HCT116 (cell line): ENCODE data around the gene PARVB. TPM values are rescaled to one million over a fixed set of nuclear protein-coding genes. Genes with fewer than 3 reads are reported as not detected.

ENCODE experiments used
- ATAC-seq: fragments of 200-7000 bp; cut with Tn5 transposase; 2 replicates; pipeline ENCODE4 v1.9.1; 2020; ENCODE audit warnings: mild to moderate bottlenecking, moderate library complexity
- BruUV-seq: library from RNA; stranded (reverse); fragments of 400-500 nt; replicated peaks from 2 replicates; lab custom pipeline; 2021; lab: Mats Ljungman, UMichigan
- CTCF ChIA-PET: fragments of 300-600 bp; sonication (Branson Sonifier 250); formaldehyde crosslinking; loops from one replicate; lab custom pipeline; 2021; ENCODE audit warnings: antibody characterized with exemption; lab: Charles Lee
- POLR2A ChIA-PET: fragments of 300-600, 350-600 bp; sonication (Branson Sonifier 250); formaldehyde crosslinking; loops from one replicate; lab custom pipeline; 2021; ENCODE audit warnings: antibody characterized with exemption; lab: Charles Lee
- RAD21 ChIA-PET, 2 experiments: fragments of 300-600 bp; sonication (Branson Sonifier 250); formaldehyde crosslinking; loops; one replicate each; lab custom pipeline; 2023; ENCODE audit warnings: low total read pairs in 2 of 2; ENCODE audit not compliant: uncharacterized antibody in 2 of 2, unreplicated experiment in 2 of 2, low non-redundant PET in 1 of 2; lab: Charles Lee
- DNase-seq: peaks from one replicate; pipeline ENCODE4 v3.0.0-alpha.2; 2010; ENCODE audit warnings: low read depth, low spot score
- H2AFZ ChIP-seq: fragments of 200-600 bp; shearing (Covaris generic), sonication (generic); 2 replicates; pipeline ENCODE4 v1.6.1; 2017; ENCODE audit warnings: low read depth, mixed run types, mixed read lengths, antibody characterized with exemption, low read length; ENCODE audit not compliant: poor library complexity, severe bottlenecking
- H3K27ac ChIP-seq: 2 replicates; pipeline ENCODE4 v1.5.1; 2012; ENCODE audit warnings: low read depth, low read length
- H3K27me3 ChIP-seq: fragments of 200-600 bp; sonication (generic); 2 replicates; pipeline ENCODE4 v1.6.1; 2016; ENCODE audit warnings: mixed run types, low read length, mixed read lengths; ENCODE audit not compliant: insufficient read depth
- H3K36me3 ChIP-seq, 2 experiments: fragments of 200-500 bp in 1 of 2; fragments of 200-600 bp in 1 of 2; sonication (Bioruptor generic) in 1 of 2; sonication (generic) in 1 of 2; 2 replicates each; pipeline versions ENCODE4 v1.5.1 to v1.6.1; 2014 to 2016; ENCODE audit warnings: low read length in 2 of 2, inconsistent platforms in 1 of 2, mixed read lengths in 1 of 2, mixed run types in 1 of 2; ENCODE audit not compliant: insufficient read depth in 2 of 2, control insufficient read depth in 1 of 2
- H3K4me1 ChIP-seq, 2 experiments: fragments of 200-600 bp in 1 of 2; sonication (generic) in 1 of 2; 2 replicates each; pipeline versions ENCODE4 v1.5.1 to v1.6.1; 2012 to 2017; ENCODE audit warnings: low read length in 2 of 2, inconsistent platforms in 1 of 2, mild to moderate bottlenecking in 1 of 2, mixed read lengths in 1 of 2, mixed run types in 1 of 2, moderate library complexity in 1 of 2; ENCODE audit not compliant: insufficient read depth in 2 of 2, control insufficient read depth in 1 of 2
- H3K4me2 ChIP-seq: fragments of 200-600 bp; sonication (generic); 2 replicates; pipeline ENCODE4 v1.6.1; 2017; ENCODE audit warnings: mixed run types, low read length, mixed read lengths
- H3K4me3 ChIP-seq, 2 experiments: fragments of 200-600 bp in 1 of 2; sonication (generic) in 1 of 2; replicated peaks in 1 of 2; 2 replicates each; pipeline ENCODE4 v1.5.1; 2011 to 2016; ENCODE audit warnings: low read length in 2 of 2, control low read depth in 1 of 2, low read depth in 1 of 2, mild to moderate bottlenecking in 1 of 2, mixed read lengths in 1 of 2, mixed run types in 1 of 2
- H3K79me2 ChIP-seq: fragments of 200-600 bp; sonication (generic); 2 replicates; pipeline ENCODE4 v1.6.1; 2017; ENCODE audit warnings: mild to moderate bottlenecking, mixed run types, low read length, moderate library complexity, mixed read lengths; ENCODE audit not compliant: insufficient read depth
- H3K9ac ChIP-seq: fragments of 200-600 bp; sonication (generic); 2 replicates; pipeline ENCODE4 v1.6.1; 2016; ENCODE audit warnings: low read length, mixed read lengths
- H3K9me2 ChIP-seq: fragments of 200-600 bp; sonication (generic), shearing (Covaris generic); 2 replicates; pipeline ENCODE4 v1.6.1; 2017; ENCODE audit warnings: mixed run types, mild to moderate bottlenecking, moderate library complexity; ENCODE audit not compliant: insufficient read depth
- H3K9me3 ChIP-seq, 2 experiments: fragments of 200-500 bp in 1 of 2; fragments of 200-600 bp in 1 of 2; sonication (Bioruptor generic) in 1 of 2; sonication (generic) in 1 of 2; 2 replicates each; pipeline ENCODE4 v1.6.1; 2014 to 2017; ENCODE audit warnings: low read length in 2 of 2, mixed read lengths in 2 of 2, inconsistent platforms in 1 of 2, low read depth in 1 of 2, mild to moderate bottlenecking in 1 of 2, mixed run types in 1 of 2, moderate library complexity in 1 of 2; ENCODE audit not compliant: control insufficient read depth in 1 of 2, insufficient read depth in 1 of 2
- H4K20me1 ChIP-seq: fragments of 200-600 bp; sonication (generic), shearing (Covaris generic); 2 replicates; pipeline ENCODE4 v1.6.1; 2017; ENCODE audit warnings: mixed run types, mild to moderate bottlenecking, moderate library complexity; ENCODE audit not compliant: insufficient read depth
- ATF3 ChIP-seq: IDR thresholded peaks from 2 replicates; pipeline ENCODE4 v1.6.1; 2012
- CBX3 ChIP-seq: IDR thresholded peaks from 2 replicates; pipeline ENCODE4 v1.6.1; 2012; ENCODE audit warnings: low read depth
- CEBPB ChIP-seq: IDR thresholded peaks from 2 replicates; pipeline ENCODE4 v1.6.1; 2012; ENCODE audit warnings: low read depth
- EGR1 ChIP-seq: IDR thresholded peaks from 2 replicates; pipeline ENCODE4 v1.6.1; 2012; ENCODE audit warnings: low read depth
- ELF1 ChIP-seq: IDR thresholded peaks from 2 replicates; pipeline ENCODE4 v1.6.1; 2012; ENCODE audit warnings: low read depth, borderline replicate concordance
- EZH2phosphoT487 ChIP-seq: fragments of 200-600 bp; IDR thresholded peaks from 2 replicates; pipeline ENCODE4 v1.6.1; 2018; ENCODE audit warnings: antibody characterized with exemption, borderline replicate concordance
- FOSL1 ChIP-seq: IDR thresholded peaks from 2 replicates; pipeline ENCODE4 v1.6.1; 2012; ENCODE audit warnings: low read depth
- JUND ChIP-seq: IDR thresholded peaks from 2 replicates; pipeline ENCODE4 v1.6.1; 2012
- POLR2A ChIP-seq: IDR thresholded peaks from 2 replicates; pipeline ENCODE4 v1.7.0; 2011; ENCODE audit warnings: borderline replicate concordance; ENCODE audit not compliant: insufficient read depth, insufficient read length; ENCODE audit errors: extremely low read depth
- RAD21 ChIP-seq: IDR thresholded peaks from 2 replicates; pipeline ENCODE4 v1.6.1; 2012; ENCODE audit warnings: low read depth, mild to moderate bottlenecking
- SP1 ChIP-seq: IDR thresholded peaks from 2 replicates; pipeline ENCODE4 v1.6.1; 2012; ENCODE audit warnings: low read depth
- YY1 ChIP-seq: IDR thresholded peaks from 2 replicates; pipeline ENCODE4 v1.6.1; 2011; ENCODE audit warnings: low read length, low read depth, moderate library complexity, mild to moderate bottlenecking; ENCODE audit not compliant: insufficient replicate concordance; ENCODE audit errors: extremely low read depth
- ZFX ChIP-seq: fragments of 450-650 bp; IDR thresholded peaks from 2 replicates; pipeline ENCODE4 v1.6.1; 2017
- ZNF274 ChIP-seq: fragments of 200-500 bp; sonication (Bioruptor generic); IDR thresholded peaks from 2 replicates; pipeline ENCODE4 v1.6.1; 2014; ENCODE audit warnings: mild to moderate bottlenecking, low read depth, low read length, inconsistent platforms
- intact Hi-C: fragments of 100-400 bp; cut with micrococcal nuclease; formaldehyde crosslinking; loops from 2 replicates; pipeline ENCODE4 v1.10.0; 2022
- total RNA-seq: library from RNA; stranded (reverse); gene quantifications from one replicate; pipeline ENCODE4 v1.2.1, GENCODE V29; 2021; ENCODE audit not compliant: unreplicated experiment
- TF ChIP-seq, protein P1 (sequence below): IDR thresholded peaks from 2 replicates; pipeline ENCODE4 v1.6.1; 2012
- TF ChIP-seq, protein P2 (sequence below): IDR thresholded peaks from 2 replicates; pipeline ENCODE4 v1.6.1; 2011; ENCODE audit warnings: mild to moderate bottlenecking, low read length, moderate library complexity; ENCODE audit not compliant: insufficient replicate concordance; ENCODE audit errors: extremely low read depth

The PARVB gene
- total RNA-seq, 1 experiment from 2014 or later: 21.4 TPM

DNA sequence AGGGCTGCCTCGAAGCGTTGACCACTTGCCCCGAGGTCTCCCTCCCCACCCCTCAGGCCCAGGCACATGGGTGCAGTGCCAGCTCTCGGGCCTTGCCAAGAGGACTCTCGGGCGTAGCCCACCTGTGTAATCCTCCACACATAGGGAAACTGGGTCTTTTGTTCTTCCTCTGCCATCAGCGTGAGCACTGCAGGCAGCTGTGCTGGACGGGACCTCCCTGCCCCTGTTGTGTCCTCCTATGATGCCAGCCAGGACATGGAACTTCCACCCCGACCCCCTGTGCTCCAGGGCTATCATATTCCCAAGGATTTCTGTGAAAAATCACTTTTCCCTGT lies 66.4 kb downstream of the PARVB start:
- RAD21 ChIA-PET: no interaction called here
- Histone ChIP-seq H3K4me1 (no peaks in the 10 kb centered on the region; a peak in 1 of 4 replicates), H3K36me3 (no peaks in the 10 kb centered on the region), H3K9me2 (no peaks in the 10 kb centered on the region), H4K20me1 (no peaks in the 10 kb centered on the region), H3K9ac (no peak overlapping the region), H3K4me2 (no peak overlapping the region), H2AFZ (no peak overlapping the region), H3K9me3 (no peaks in the 10 kb centered on the region), H3K79me2 (no peaks in the 10 kb centered on the region), H3K27me3 (no peaks in the 10 kb centered on the region), H3K27ac (no peak overlapping the region), H3K4me3 (no peak overlapping the region)
- no TSS peak for BruUV-seq
- ATAC-seq (no peak), DNase-seq (no peak)
- POLR2A ChIA-PET: no interaction called here
- CTCF ChIA-PET: no interaction called here
- intact Hi-C loops: no loop called here
- no peak for TF ChIP-seq RAD21
- TF ChIP-seq SP1: no peak
- no peak for TF ChIP-seq POLR2A
- no peak for TF ChIP-seq EGR1
- no peak for TF ChIP-seq ELF1
- TF ChIP-seq YY1: no peak
- TF ChIP-seq CBX3: no peak
- TF ChIP-seq JUND: no peak
- TF ChIP-seq, protein P1, sequence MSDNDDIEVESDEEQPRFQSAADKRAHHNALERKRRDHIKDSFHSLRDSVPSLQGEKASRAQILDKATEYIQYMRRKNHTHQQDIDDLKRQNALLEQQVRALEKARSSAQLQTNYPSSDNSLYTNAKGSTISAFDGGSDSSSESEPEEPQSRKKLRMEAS: no peak
- no peak for TF ChIP-seq CEBPB
- no peak for TF ChIP-seq ATF3
- TF ChIP-seq ZNF274: no peak
- no peak for TF ChIP-seq ZFX
- no peak for TF ChIP-seq EZH2phosphoT487
- TF ChIP-seq FOSL1: no peak
- TF ChIP-seq, protein P2, sequence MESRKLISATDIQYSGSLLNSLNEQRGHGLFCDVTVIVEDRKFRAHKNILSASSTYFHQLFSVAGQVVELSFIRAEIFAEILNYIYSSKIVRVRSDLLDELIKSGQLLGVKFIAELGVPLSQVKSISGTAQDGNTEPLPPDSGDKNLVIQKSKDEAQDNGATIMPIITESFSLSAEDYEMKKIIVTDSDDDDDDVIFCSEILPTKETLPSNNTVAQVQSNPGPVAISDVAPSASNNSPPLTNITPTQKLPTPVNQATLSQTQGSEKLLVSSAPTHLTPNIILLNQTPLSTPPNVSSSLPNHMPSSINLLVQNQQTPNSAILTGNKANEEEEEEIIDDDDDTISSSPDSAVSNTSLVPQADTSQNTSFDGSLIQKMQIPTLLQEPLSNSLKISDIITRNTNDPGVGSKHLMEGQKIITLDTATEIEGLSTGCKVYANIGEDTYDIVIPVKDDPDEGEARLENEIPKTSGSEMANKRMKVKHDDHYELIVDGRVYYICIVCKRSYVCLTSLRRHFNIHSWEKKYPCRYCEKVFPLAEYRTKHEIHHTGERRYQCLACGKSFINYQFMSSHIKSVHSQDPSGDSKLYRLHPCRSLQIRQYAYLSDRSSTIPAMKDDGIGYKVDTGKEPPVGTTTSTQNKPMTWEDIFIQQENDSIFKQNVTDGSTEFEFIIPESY: no peak
